Measurements from ENCODE around the gene CFAP53.
A peak's percentile ranks its signal among the peaks of the same experiment; 100 is the strongest.
"Not testable (repeated sequence)": the region's sequence is repeated elsewhere in the genome, so short reads cannot be mapped to it uniquely, and the experiment has no call there.

Gene CFAP53

DNA sequence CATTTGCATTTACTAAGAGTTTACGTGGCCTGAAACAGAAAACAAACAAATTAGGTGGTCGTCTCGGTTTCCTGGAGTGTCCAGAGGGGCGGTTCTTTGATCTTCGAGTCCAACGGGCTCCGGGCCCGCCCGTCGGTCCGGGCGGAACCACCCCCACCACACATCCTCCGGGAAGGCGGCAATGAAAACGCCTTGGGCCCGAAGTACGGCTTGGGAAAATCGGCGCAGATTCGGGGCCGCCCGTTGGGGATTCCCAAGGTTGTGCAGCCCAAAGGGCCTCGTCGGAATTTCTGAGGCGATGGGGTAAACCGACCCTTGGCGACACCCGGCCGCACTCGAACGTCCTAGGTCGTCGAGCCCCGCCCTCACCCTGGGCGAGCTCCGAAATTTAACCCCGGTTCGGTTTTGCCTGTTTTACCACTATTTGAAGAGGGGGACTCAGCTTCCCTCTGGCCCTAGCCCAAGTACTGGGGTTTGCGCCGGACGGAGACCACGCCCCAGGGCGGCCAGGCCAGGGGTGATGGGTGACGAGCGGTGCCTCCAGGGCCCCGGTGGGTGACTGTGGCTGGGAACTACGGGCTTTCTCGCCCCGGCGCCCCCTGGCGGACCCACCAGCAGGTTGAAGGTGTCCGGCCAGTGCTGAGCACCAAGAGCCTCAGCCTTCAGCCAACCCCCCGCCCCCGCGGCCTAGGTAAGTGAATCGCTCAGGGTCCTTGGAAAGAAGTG, 1.9 kb upstream of the CFAP53 start:
- DNase-seq, result no peak

GRCh38 chr18:50262977-50263376, 3.3 kb downstream of the CFAP53 start:
- no peak for DNase-seq

GRCh38 chr18:50250935-50251334, 15.4 kb downstream of the CFAP53 start:
- DNase-seq, result no peak

GRCh38 chr18:50249576-50249975, 16.7 kb downstream of the CFAP53 start:
- DNase-seq, result no peak

GRCh38 chr18:50247561-50247960, 18.7 kb downstream of the CFAP53 start:
- DNase-seq, result no peak

- not testable (repeated sequence) for DNase-seq
These were observed 24.5 kb downstream of the CFAP53 start for GRCh38 chr18:50241768-50242167.

GRCh38 chr18:50240080-50240563, 26.2 kb downstream of the CFAP53 start:
- DNase-seq, result no peak

GRCh38 chr18:50232419-50232818, 33.9 kb downstream of the CFAP53 start:
- DNase-seq, result no peak

DNA sequence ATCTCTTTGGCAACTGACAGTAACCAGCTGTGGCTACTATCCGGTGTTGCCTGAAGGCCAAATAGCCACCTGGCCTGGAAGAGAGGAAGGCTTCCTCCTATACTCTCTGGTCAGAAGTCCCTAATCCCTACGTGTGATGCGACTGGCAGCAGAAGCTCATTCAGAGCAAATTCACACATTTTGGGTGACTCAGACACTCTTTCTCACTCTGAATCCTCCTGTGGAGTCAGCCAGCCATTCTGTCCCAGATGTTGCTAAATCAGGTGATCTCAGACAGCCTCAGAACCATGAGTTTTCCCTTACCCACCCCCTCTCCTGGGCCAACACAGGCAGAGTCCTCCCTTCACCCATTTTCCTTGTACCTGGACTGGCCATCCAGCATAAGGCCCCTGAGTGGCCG, 34.7 kb downstream of the CFAP53 start:
- no peak for DNase-seq

DNA sequence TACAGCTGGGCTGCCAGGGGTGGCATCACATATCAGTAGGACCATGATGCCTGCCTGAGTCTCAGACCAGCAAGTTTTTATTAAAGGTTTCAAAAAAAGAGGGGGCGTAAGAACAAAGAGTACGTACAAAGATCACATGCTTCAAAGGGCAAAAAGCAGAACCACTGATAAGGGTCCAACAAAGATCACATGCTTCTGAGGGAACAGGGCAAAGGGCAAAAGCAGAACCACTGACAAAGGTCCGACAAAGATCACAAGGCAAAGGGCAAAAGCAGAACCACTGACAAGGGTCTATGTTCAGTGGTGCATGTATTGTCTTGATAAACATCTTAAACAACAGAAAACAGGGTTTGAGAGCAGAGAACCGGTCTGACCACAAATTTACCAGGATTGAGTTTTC, 46.0 kb downstream of the CFAP53 start:
- DNase-seq, result not testable (repeated sequence)

DNA sequence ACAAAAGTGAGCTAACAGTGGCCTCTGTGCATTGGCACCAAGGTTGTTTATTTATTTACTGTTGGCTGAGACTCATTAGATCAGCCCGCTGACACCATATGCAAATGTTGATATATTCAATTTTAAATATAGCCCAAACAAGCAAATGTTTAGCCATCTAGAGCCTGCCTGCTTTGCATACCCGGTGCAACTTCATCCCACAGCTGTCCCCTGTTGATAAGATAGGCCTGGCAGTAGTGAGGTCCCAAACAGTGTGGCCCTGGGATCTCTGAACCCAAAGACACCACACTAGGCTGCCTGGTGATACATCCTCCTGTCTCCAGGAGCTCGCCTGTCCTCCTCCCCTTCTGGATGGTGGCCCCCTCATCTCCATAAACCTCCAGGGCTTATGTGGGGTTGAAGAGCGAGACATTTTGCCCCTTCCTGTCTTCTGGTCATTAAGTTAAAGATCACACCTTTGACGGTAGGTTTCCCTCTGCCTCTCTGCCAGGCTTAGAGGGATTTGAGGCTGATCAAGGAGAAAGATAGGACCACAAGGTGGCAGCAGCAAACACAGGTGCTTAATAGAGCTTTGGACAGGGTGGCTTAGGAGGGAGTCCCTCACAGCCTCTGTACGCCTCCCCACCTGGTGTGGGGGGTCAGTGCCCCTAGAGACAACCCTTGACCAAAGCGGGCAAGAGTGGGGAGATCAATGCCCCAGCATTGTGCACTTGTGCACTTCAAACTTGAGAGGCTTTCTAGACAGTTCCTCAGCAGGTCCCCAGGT, 47.7 kb downstream of the CFAP53 start:
- DNase-seq, result peak in 1 of 3 experiments; percentile 40

- no peak for DNase-seq
These were observed 57.0 kb downstream of the CFAP53 start for GRCh38 chr18:50209311-50209710.

DNA sequence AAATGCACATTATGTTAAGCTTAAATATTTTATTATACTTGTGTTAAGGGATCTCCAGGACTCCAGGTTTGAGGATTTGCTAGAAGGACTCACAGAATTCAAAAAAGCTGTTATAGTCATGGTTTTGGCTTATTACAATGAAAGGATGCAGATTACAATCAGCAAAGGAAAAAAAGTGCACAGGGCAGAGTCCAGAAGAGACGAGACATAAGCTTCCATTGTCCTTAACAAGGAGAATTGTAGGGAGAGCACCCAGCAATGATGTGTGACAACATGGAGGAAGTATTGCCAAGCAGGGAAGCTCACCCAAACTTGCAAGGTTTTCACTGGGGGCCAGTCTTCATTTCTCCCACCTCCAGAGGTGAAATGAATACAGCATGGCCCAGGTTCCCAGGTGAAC, 58.6 kb downstream of the CFAP53 start:
- DNase-seq, result no peak

GRCh38 chr18:50203801-50204604, 62.3 kb downstream of the CFAP53 start:
- DNase-seq, result peak; percentile 78 to 90 (median 85)

DNA sequence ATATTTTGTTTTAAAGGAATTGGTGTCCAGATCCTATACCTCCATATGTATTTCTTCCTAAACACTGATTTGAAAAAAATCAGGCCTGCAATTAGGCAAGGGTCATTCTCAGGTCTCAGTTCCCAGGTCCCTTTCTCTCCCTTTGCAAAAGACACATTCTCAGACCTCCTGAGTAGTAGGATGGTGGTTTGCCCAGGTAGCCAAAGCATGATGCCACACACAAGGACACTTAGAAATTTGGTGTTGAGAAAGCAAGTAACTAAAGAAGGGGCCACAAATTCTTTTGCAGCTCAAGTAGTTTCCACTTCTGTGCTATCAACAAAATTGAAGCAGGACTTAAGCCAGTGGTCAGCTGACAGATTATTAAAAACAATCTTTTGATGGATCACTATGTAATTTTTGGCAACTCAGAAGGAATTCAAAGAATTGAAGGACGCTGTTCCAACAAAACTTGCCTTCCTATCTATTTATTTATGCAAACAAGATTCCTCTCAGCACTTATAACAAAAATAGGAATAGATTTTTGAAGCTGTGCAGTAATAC, 64.7 kb downstream of the CFAP53 start:
- no peak for DNase-seq

DNA sequence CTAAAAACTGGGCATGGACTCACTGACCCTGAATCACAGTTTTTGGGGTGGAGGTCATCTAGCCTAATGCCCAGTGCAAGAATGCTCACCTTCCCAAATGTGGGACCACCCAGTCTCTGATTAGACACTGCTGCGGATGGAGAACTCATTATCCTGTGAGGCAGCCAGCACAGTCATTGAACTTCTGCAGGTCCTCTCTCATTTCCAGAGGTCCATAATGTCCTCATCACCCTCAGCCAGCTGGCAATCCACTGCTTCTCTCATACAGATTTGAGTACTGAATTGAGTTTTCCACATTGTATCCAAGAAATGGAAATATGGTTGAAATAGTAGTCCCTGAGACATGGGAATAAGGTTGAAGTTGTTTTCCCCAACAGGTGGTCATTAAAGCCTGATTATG, 66.4 kb downstream of the CFAP53 start:
- DNase-seq, result no peak

DNA sequence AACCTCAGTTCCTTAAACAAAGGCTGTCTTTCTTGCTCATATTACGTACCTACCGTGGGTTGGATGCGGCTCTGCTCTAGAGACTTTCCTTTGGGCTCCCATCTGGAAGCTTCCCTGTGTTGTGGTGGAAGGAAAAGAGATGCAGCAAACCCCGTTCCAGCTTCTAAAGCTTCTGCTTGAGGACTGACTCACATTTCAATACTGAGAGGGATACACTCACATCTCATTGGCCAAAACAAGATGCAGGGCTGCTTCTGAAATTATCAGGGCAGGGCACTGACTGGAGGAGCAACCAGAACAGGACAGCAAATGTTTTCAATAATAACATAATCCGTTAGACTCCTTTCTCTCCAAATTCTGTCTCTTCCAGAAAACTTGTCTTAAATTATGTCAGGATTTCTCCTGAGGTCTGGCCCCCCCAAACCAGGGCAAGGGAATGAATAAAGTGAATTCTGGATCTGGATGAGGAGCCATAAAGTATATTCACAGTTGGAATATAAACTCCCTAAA, 66.9 kb downstream of the CFAP53 start:
- no peak for DNase-seq

DNA sequence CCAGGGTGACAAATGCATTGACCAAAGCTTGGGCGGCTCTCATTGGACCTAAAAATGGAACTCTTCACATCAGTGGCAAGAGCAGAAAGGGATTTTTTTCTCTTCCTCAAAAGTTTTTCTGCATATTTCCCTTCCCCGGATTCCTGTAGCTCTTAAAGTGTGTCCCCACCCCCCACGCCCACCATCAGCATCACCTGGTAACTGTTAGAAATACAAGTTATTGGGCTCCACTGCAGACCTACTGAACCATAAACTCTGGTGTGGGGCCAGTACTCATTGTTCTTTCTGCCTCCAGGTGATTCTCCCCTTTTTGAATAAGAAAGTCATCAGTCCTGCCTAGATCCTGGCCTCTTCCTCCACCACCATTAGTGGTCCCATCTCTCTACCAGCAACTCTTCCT, 70.0 kb downstream of the CFAP53 start:
- no peak for DNase-seq

- no peak for DNase-seq
These were observed 70.6 kb downstream of the CFAP53 start for GRCh38 chr18:50195689-50196088.

GRCh38 chr18:50194631-50195532, 71.4 kb downstream of the CFAP53 start, which contains the start of gene MYO5B:
TSS of gene MYO5B (minus strand) at chr18:50195147. CDS start at chr18:50194793, 354 bp downstream.
- DNase-seq, result peak; percentile 60 to 89 (median 81)

DNA sequence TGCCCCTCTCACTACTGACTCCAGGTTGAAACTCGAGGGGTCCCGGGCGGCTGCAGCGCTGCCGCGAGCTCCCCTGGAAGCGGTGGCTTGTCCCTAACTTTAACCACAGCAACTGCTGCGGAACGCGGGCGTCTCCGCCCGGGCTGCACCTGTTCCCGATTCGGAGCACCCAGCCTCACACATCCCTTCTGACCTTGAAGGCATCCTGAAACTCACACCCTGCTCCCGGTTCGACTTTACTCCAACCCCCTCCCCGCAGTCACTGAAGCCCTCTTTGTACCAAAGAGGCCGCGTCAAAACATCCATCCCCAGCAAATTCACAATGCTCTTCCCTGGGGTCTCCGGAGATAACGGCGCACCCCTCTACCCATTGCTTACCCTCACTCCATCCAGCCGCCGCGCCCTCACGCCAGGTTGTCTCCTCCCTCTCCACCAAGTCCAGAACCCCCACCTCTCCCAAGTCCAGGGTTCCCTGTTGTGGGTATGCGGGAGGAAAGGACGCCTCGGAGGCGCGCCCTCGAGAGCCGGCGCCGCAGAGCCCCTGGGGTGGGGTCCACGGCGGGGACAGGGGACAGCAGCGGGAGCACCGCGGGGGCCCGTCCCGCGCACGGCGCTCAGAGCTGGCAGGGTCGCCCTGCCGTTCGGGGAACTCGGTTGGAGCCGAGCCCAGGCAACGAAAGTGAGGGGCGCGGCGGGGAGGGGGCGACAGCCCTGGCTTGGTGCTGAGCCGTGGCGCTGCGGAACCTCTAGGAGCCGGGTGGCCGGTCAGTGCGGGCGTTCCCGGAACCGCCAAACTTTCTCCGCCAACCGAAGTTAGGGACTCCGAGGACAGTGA, 72.3 kb downstream of the CFAP53 start:
- peak in 2 of 3 experiments; percentile 49 to 65 for DNase-seq

Data from NCI-H1417 (cell line).